CD4-positive, alpha-beta memory T cell (primary cell): ENCODE data around the gene GRIA1. TPM values are rescaled to one million over a fixed set of nuclear protein-coding genes. Genes with fewer than 3 reads are reported as not detected.
A peak's percentile ranks its signal among the peaks of the same experiment; 100 is the strongest.

Source experiments
- CTCF ChIA-PET: fragments of 350-600 bp; sonication (Branson Sonifier 250); formaldehyde crosslinking; loops from one replicate; lab custom pipeline; 2021; ENCODE audit warnings: inconsistent platforms; ENCODE audit not compliant: partially characterized antibody; lab: Charles Lee
- POLR2A ChIA-PET: fragments of 350-600 bp; sonication (Branson Sonifier 250); formaldehyde crosslinking; loops from one replicate; lab custom pipeline; 2021; ENCODE audit not compliant: partially characterized antibody; lab: Charles Lee
- DNase-seq, 5 donors: peaks; one replicate each; pipeline versions ENCODE4 v3.0.0 to v3.0.0-alpha.2; 2020 to 2022; ENCODE audit warnings: mixed read lengths in 1 of 5
- H3K27ac ChIP-seq: one replicate; pipeline ENCODE4 v1.7.0; 2013; ENCODE audit warnings: low read depth, low read length
- H3K27me3 ChIP-seq: 2 replicates; pipeline ENCODE4 v1.7.0; 2013; ENCODE audit warnings: mild to moderate bottlenecking, low read length, moderate library complexity; ENCODE audit not compliant: insufficient read depth
- H3K36me3 ChIP-seq: 2 replicates; pipeline ENCODE4 v1.7.0; 2013; ENCODE audit warnings: mild to moderate bottlenecking, low read length, moderate library complexity; ENCODE audit not compliant: insufficient read depth
- H3K4me1 ChIP-seq: 2 replicates; pipeline ENCODE4 v1.7.0; 2013; ENCODE audit warnings: mild to moderate bottlenecking, low read length, moderate library complexity; ENCODE audit not compliant: insufficient read depth
- H3K4me3 ChIP-seq, 2 donors: one replicate each; pipeline ENCODE4 v1.7.0; 2013; ENCODE audit warnings: low read length in 2 of 2, mild to moderate bottlenecking in 1 of 2
- H3K9me3 ChIP-seq, 2 donors: one replicate each; pipeline ENCODE4 v1.7.0; 2013; ENCODE audit warnings: low read length in 2 of 2, control low read depth in 1 of 2; ENCODE audit not compliant: control insufficient read depth in 1 of 2
- H3K27ac Mint-ChIP-seq, 7 donors: one replicate each; pipeline ENCODE4 v1.8.0; 2020 to 2021; ENCODE audit warnings: mixed read lengths in 7 of 7, mild to moderate bottlenecking in 6 of 7, inconsistent platforms in 3 of 7, moderate library complexity in 3 of 7
- H3K27me3 Mint-ChIP-seq, 2 donors: one replicate each; pipeline ENCODE4 v1.8.0; 2020 to 2021; ENCODE audit warnings: mixed read lengths in 2 of 2
- H3K36me3 Mint-ChIP-seq, 2 donors: one replicate each; pipeline ENCODE4 v1.8.0; 2020 to 2021; ENCODE audit warnings: mixed read lengths in 2 of 2, inconsistent platforms in 1 of 2, mild to moderate bottlenecking in 1 of 2
- H3K4me1 Mint-ChIP-seq, 4 donors: one replicate each; pipeline ENCODE4 v1.8.0; 2020 to 2021; ENCODE audit warnings: mixed read lengths in 4 of 4, mild to moderate bottlenecking in 1 of 4
- H3K4me3 Mint-ChIP-seq, 8 donors: one replicate each; pipeline ENCODE4 v1.8.0; 2020 to 2021; ENCODE audit warnings: mixed read lengths in 8 of 8, mild to moderate bottlenecking in 7 of 8, moderate library complexity in 6 of 8, inconsistent platforms in 3 of 8
- H3K9me3 Mint-ChIP-seq, 8 donors: one replicate each; pipeline ENCODE4 v1.8.0; 2020 to 2021; ENCODE audit warnings: mixed read lengths in 8 of 8, mild to moderate bottlenecking in 5 of 8, inconsistent platforms in 3 of 8, moderate library complexity in 1 of 8
- intact Hi-C: fragments of 100-400 bp; cut with micrococcal nuclease; formaldehyde crosslinking; loops from one replicate; pipeline ENCODE4 v1.15.1; 2023
- polyA plus RNA-seq, 2 donors: library from polyadenylated mRNA; unstranded; fragments of 300-500 nt; fragmentation: Illumina TruSeq; gene quantifications; one replicate each; pipeline ENCODE4 v1.2.3, GENCODE V29; 2021
- total RNA-seq, 2 experiments: library from RNA; stranded (reverse); gene quantifications; one replicate each; pipeline ENCODE4 v1.2.3, GENCODE V29; 2021

Gene GRIA1
- total and polyA plus RNA-seq, 4 experiments from 2014 or later, result not detected

GRCh38 chr5:153530357-153531143 is 40.1 kb downstream of the GRIA1 start:
- no peak overlapping the region for H3K4me3 ChIP-seq
- ChIA-PET POLR2A (no interaction called here), CTCF (no interaction called here)
- Mint-ChIP-seq H3K27me3 (no peaks in the 10 kb centered on the region), H3K4me3 (no peak overlapping the region), H3K4me1 (no peaks in the 10 kb centered on the region), H3K9me3 (peaks cover 0 to 1% (median 0%) of the 10 kb centered on the region in 8 donors), H3K27ac (peak overlapping the region in 1 of 7 donors; percentile 37), H3K36me3 (no peaks in the 10 kb centered on the region)
- H3K36me3 ChIP-seq, result no peaks in the 10 kb centered on the region
- H3K9me3 ChIP-seq, result no peaks in the 10 kb centered on the region
- no peak overlapping the region for H3K27ac ChIP-seq
- H3K27me3 ChIP-seq, result no peaks in the 10 kb centered on the region
- intact Hi-C loops, result no loop called here
- no peak for DNase-seq
- H3K4me1 ChIP-seq, result no peaks in the 10 kb centered on the region

GRCh38 chr5:153533546-153533945 is 43.1 kb downstream of the GRIA1 start:
- Mint-ChIP-seq H3K4me1 (no peaks in the 10 kb centered on the region), H3K27me3 (no peaks in the 10 kb centered on the region), H3K36me3 (no peaks in the 10 kb centered on the region), H3K9me3 (peaks cover 0 to 1% (median 0%) of the 10 kb centered on the region in 8 donors), H3K27ac (no peak overlapping the region), H3K4me3 (no peak overlapping the region)
- no peak overlapping the region for H3K4me3 ChIP-seq
- no peaks in the 10 kb centered on the region for H3K9me3 ChIP-seq
- H3K36me3 ChIP-seq, result no peaks in the 10 kb centered on the region
- no peaks in the 10 kb centered on the region for H3K27me3 ChIP-seq
- no peak for DNase-seq
- POLR2A ChIA-PET, result no interaction called here
- intact Hi-C loops, result no loop called here
- no peaks in the 10 kb centered on the region for H3K4me1 ChIP-seq
- CTCF ChIA-PET, result no interaction called here
- H3K27ac ChIP-seq, result no peak overlapping the region

GRCh38 chr5:153534102-153534501 is 43.6 kb downstream of the GRIA1 start:
- no peaks in the 10 kb centered on the region for H3K4me1 ChIP-seq

GRCh38 chr5:153537207-153537606 is 46.7 kb downstream of the GRIA1 start:
- H3K9me3 ChIP-seq, result no peaks in the 10 kb centered on the region
- ChIA-PET CTCF (no interaction called here), POLR2A (no interaction called here)
- no peaks in the 10 kb centered on the region for H3K4me1 Mint-ChIP-seq
- intact Hi-C loops, result no loop called here
- H3K4me3 Mint-ChIP-seq, result no peak overlapping the region
- no peaks in the 10 kb centered on the region for H3K36me3 Mint-ChIP-seq
- no peaks in the 10 kb centered on the region for H3K36me3 ChIP-seq
- no peaks in the 10 kb centered on the region for H3K4me1 ChIP-seq
- H3K27me3 ChIP-seq, result no peaks in the 10 kb centered on the region
- no peak overlapping the region for H3K4me3 ChIP-seq
- no peak overlapping the region for H3K27ac ChIP-seq
- DNase-seq, result no peak
- peaks cover 0 to 2% (median 0%) of the 10 kb centered on the region in 8 donors for H3K9me3 Mint-ChIP-seq
- H3K27ac Mint-ChIP-seq, result no peak overlapping the region
- H3K27me3 Mint-ChIP-seq, result no peaks in the 10 kb centered on the region

More at GRCh38 chr5:153534102-153534501, 43.6 kb downstream of the GRIA1 start:
- no peaks in the 10 kb centered on the region for H3K4me1 Mint-ChIP-seq
- H3K27me3 Mint-ChIP-seq, result no peaks in the 10 kb centered on the region
- no peak overlapping the region for H3K27ac Mint-ChIP-seq
- Histone ChIP-seq H3K27me3 (no peaks in the 10 kb centered on the region), H3K9me3 (no peaks in the 10 kb centered on the region), H3K27ac (no peak overlapping the region), H3K36me3 (no peaks in the 10 kb centered on the region), H3K4me3 (no peak overlapping the region)
- no peaks in the 10 kb centered on the region for H3K36me3 Mint-ChIP-seq
- ChIA-PET POLR2A (no interaction called here), CTCF (no interaction called here)
- peaks cover 0 to 1% (median 0%) of the 10 kb centered on the region in 8 donors for H3K9me3 Mint-ChIP-seq
- intact Hi-C loops, result no loop called here
- DNase-seq, result no peak
- no peak overlapping the region for H3K4me3 Mint-ChIP-seq

- Mint-ChIP-seq H3K4me1 (no peaks in the 10 kb centered on the region), H3K4me3 (no peak overlapping the region), H3K27me3 (peaks cover 0 to 2% of the 10 kb centered on the region in 2 donors), H3K36me3 (no peaks in the 10 kb centered on the region), H3K9me3 (peaks cover 0 to 7% (median 2%) of the 10 kb centered on the region in 8 donors), H3K27ac (no peak overlapping the region)
- no peak for DNase-seq
- CTCF ChIA-PET, result no interaction called here
- POLR2A ChIA-PET, result no interaction called here
- Histone ChIP-seq H3K9me3 (no peaks in the 10 kb centered on the region), H3K4me1 (no peaks in the 10 kb centered on the region), H3K27ac (no peak overlapping the region), H3K4me3 (no peak overlapping the region), H3K36me3 (no peaks in the 10 kb centered on the region), H3K27me3 (no peaks in the 10 kb centered on the region)
- intact Hi-C loops, result no loop called here
These were observed 49.5 kb downstream of the GRIA1 start for GRCh38 chr5:153539983-153540382.

GRCh38 chr5:153542536-153542935 is 52.1 kb downstream of the GRIA1 start:
- CTCF ChIA-PET, result no interaction called here
- no peak overlapping the region for H3K27ac ChIP-seq
- H3K4me3 ChIP-seq, result no peak overlapping the region
- no peaks in the 10 kb centered on the region for H3K4me1 ChIP-seq
- intact Hi-C loops, result no loop called here
- peaks cover 0 to 2% of the 10 kb centered on the region in 2 donors for H3K27me3 Mint-ChIP-seq
- no peak overlapping the region for H3K27ac Mint-ChIP-seq
- H3K36me3 ChIP-seq, result no peaks in the 10 kb centered on the region
- H3K27me3 ChIP-seq, result no peaks in the 10 kb centered on the region
- DNase-seq, result no peak
- no peaks in the 10 kb centered on the region for H3K9me3 ChIP-seq
- no peaks in the 10 kb centered on the region for H3K36me3 Mint-ChIP-seq
- H3K4me3 Mint-ChIP-seq, result no peak overlapping the region
- POLR2A ChIA-PET, result no interaction called here
- H3K4me1 Mint-ChIP-seq, result no peaks in the 10 kb centered on the region
- H3K9me3 Mint-ChIP-seq, result peaks cover 0 to 7% (median 2%) of the 10 kb centered on the region in 8 donors

- Mint-ChIP-seq H3K9me3 (peaks cover 0 to 7% (median 2%) of the 10 kb centered on the region in 8 donors), H3K36me3 (no peaks in the 10 kb centered on the region), H3K4me3 (no peak overlapping the region), H3K27ac (no peak overlapping the region), H3K4me1 (no peaks in the 10 kb centered on the region), H3K27me3 (peaks cover 0 to 2% of the 10 kb centered on the region in 2 donors)
- no peak for DNase-seq
- no peaks in the 10 kb centered on the region for H3K36me3 ChIP-seq
- H3K4me1 ChIP-seq, result no peaks in the 10 kb centered on the region
- H3K9me3 ChIP-seq, result no peaks in the 10 kb centered on the region
- H3K4me3 ChIP-seq, result no peak overlapping the region
- no peaks in the 10 kb centered on the region for H3K27me3 ChIP-seq
- H3K27ac ChIP-seq, result no peak overlapping the region
- POLR2A ChIA-PET, result no interaction called here
- intact Hi-C loops, result no loop called here
- CTCF ChIA-PET, result no interaction called here
These were observed 52.8 kb downstream of the GRIA1 start for GRCh38 chr5:153543288-153543687.
